Transverse colon (tissue), 4 donors: ENCODE measurements around the gene LARP4B.

Experiments
- CTCF ChIP-seq, 5 experiments: fragments of 200-600 bp in 3 of 5; fragments of 450-650 bp in 2 of 5; sonication (generic) in 3 of 5; IDR thresholded peaks; 1 replicate in 2 of 5; 2 replicates in 3 of 5; pipeline ENCODE4 v1.5.1; 2016 to 2017; ENCODE audit warnings: antibody characterized with exemption in 5 of 5, inconsistent platforms in 3 of 5, mild to moderate bottlenecking in 2 of 5, moderate library complexity in 1 of 5
- EP300 ChIP-seq: sonication (generic); formaldehyde crosslinking; IDR thresholded peaks from one replicate; pipeline ENCODE4 v1.6.1; 2017; ENCODE audit warnings: antibody characterized with exemption, low read depth
- POLR2A ChIP-seq: fragments of 450-650 bp; IDR thresholded peaks from one replicate; pipeline ENCODE4 v1.6.1; 2016; ENCODE audit warnings: antibody characterized with exemption, mild to moderate bottlenecking, moderate library complexity
- POLR2AphosphoS5 ChIP-seq, 3 donors: sonication (generic); formaldehyde crosslinking; IDR thresholded peaks; one replicate each; pipeline ENCODE4 v1.6.1; 2016; ENCODE audit warnings: antibody characterized with exemption in 3 of 3

- TF ChIP-seq CTCF (IDR thresholded peaks at IDR 0.05): no peak
- TF ChIP-seq EP300: no peak
- no peak for TF ChIP-seq POLR2A
- TF ChIP-seq POLR2AphosphoS5 (IDR thresholded peaks at IDR 0.05): no peak
Measured at GRCh38 chr10:974785-975074, 43.2 kb upstream of the LARP4B start.
